NCI-H187 (cell line): ENCODE results near the gene KRTAP5-9.
"Not testable (repeated sequence)": the region's sequence is repeated elsewhere in the genome, so short reads cannot be mapped to it uniquely, and the experiment has no call there.

Experiments
- DNase-seq, 2 experiments: peaks; one replicate each; lab custom pipeline; 2025; lab: John Stamatoyannopoulos, UW

The KRTAP5-9 gene

GRCh38 chr11:71585673-71586072 is 37.5 kb downstream of the KRTAP5-9 start:
- DNase-seq, result not testable (repeated sequence)

GRCh38 chr11:71588314-71588713 is 40.1 kb downstream of the KRTAP5-9 start:
- not testable (repeated sequence) for DNase-seq

GRCh38 chr11:71588822-71589545 is 40.8 kb downstream of the KRTAP5-9 start:
- not testable (repeated sequence) for DNase-seq

GRCh38 chr11:71589546-71589920 is 41.3 kb downstream of the KRTAP5-9 start:
- DNase-seq, result not testable (repeated sequence)
